MM.1S (cell line): ENCODE measurements around the gene PDE4A.

ENCODE experiments used
- DNase-seq: peaks from one replicate; pipeline ENCODE4 v3.0.0-alpha.2; 2015
- H2AFZ ChIP-seq: fragments of 300-600 bp; sonication (generic); 2 replicates; pipeline ENCODE4 v1.6.0; 2016; ENCODE audit warnings: antibody characterized with exemption, low read length
- H3F3A ChIP-seq: fragments of 300-600 bp; sonication (generic); 2 replicates; pipeline ENCODE4 v1.6.1; 2016; ENCODE audit warnings: mild to moderate bottlenecking, antibody characterized with exemption, low read length, moderate library complexity, mixed read lengths; ENCODE audit not compliant: insufficient read depth
- H3K27ac ChIP-seq: fragments of 300-600 bp; sonication (generic); 2 replicates; pipeline ENCODE4 v1.5.1; 2016; ENCODE audit warnings: mild to moderate bottlenecking, low read length
- H3K27me3 ChIP-seq: fragments of 300-600 bp; sonication (generic); replicated peaks from 2 replicates; pipeline ENCODE4 v1.6.0; 2016; ENCODE audit warnings: low read length; ENCODE audit not compliant: insufficient read depth
- H3K36me3 ChIP-seq: fragments of 300-600 bp; sonication (generic); replicated peaks from 2 replicates; pipeline ENCODE4 v1.6.1; 2016; ENCODE audit warnings: mild to moderate bottlenecking, low read length, mixed read lengths; ENCODE audit not compliant: insufficient read depth
- H3K4me1 ChIP-seq: fragments of 300-600 bp; sonication (generic); 2 replicates; pipeline ENCODE4 v1.6.1; 2016; ENCODE audit warnings: low read length, mixed read lengths
- H3K4me2 ChIP-seq: fragments of 300-600 bp; sonication (generic); 2 replicates; pipeline ENCODE4 v1.6.0; 2016; ENCODE audit warnings: low read depth, low read length
- H3K4me3 ChIP-seq: fragments of 300-600 bp; sonication (generic); 2 replicates; pipeline ENCODE4 v1.5.1; 2016; ENCODE audit warnings: low read length, mixed read lengths
- H3K79me2 ChIP-seq: fragments of 300-600 bp; sonication (generic); 2 replicates; pipeline ENCODE4 v1.6.1; 2016; ENCODE audit warnings: mixed run types, low read length, mixed read lengths
- H3K9ac ChIP-seq: fragments of 300-600 bp; sonication (generic); 2 replicates; pipeline ENCODE4 v1.6.1; 2016; ENCODE audit warnings: low read length, mixed read lengths
- H3K9me2 ChIP-seq: fragments of 300-600 bp; sonication (generic); replicated peaks from 2 replicates; pipeline ENCODE4 v1.6.1; 2016; ENCODE audit warnings: mild to moderate bottlenecking, low read length, mixed read lengths; ENCODE audit not compliant: insufficient read depth
- H3K9me3 ChIP-seq: fragments of 300-600 bp; sonication (generic); replicated peaks from 2 replicates; pipeline ENCODE4 v1.6.1; 2016; ENCODE audit warnings: mild to moderate bottlenecking, low read length, mixed read lengths; ENCODE audit not compliant: insufficient read depth
- H4K20me1 ChIP-seq: fragments of 300-600 bp; sonication (generic); 2 replicates; pipeline ENCODE4 v1.6.1; 2016; ENCODE audit warnings: mild to moderate bottlenecking, low read length, moderate library complexity, mixed read lengths; ENCODE audit not compliant: insufficient read depth
- CTCF ChIP-seq: fragments of 300-600 bp; sonication (generic); IDR thresholded peaks from 2 replicates; pipeline ENCODE4 v1.5.1; 2016; ENCODE audit warnings: antibody characterized with exemption, low read length, mixed read lengths
- EZH2 ChIP-seq: fragments of 300-600 bp; sonication (generic); optimal IDR thresholded peaks from 2 replicates; pipeline ENCODE3; 2017; ENCODE audit warnings: low read depth, mild to moderate bottlenecking, antibody characterized with exemption, low read length, mixed read lengths
- EZH2phosphoT487 ChIP-seq: fragments of 300-600 bp; sonication (generic); IDR thresholded peaks from 2 replicates; pipeline ENCODE4 v1.6.1; 2018; ENCODE audit warnings: antibody characterized with exemption, low read length

PDE4A gene

DNA sequence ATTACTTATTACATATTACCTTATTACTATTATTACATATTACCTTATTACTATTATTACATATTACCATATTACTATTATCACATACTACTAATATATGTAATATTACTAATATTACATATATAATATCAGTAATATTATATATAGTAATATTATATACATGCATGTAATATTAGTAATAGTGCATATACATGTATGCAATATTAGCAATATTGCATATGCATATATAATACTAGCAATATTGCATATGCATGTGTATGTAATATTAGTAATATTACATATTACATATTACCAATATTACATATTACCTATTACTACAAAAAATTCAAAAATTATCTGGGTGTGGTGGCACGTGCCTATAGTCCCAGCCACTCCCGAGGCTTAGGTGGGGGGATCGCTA, 22.4 kb downstream of the PDE4A start:
- Histone ChIP-seq H3K9me3 (no peaks in the 10 kb centered on the region), H3K36me3 (no peaks in the 10 kb centered on the region), H3K4me2 (no peak overlapping the region), H3F3A (no peaks in the 10 kb centered on the region), H3K27ac (no peak overlapping the region), H3K4me3 (no peak overlapping the region), H3K79me2 (no peaks in the 10 kb centered on the region), H3K9me2 (no peaks in the 10 kb centered on the region), H4K20me1 (no peaks in the 10 kb centered on the region), H2AFZ (no peak overlapping the region), H3K4me1 (no peaks in the 10 kb centered on the region), H3K9ac (no peak overlapping the region), H3K27me3 (no peaks in the 10 kb centered on the region)
- TF ChIP-seq CTCF (no peak), EZH2 (no peak)
- no peak for DNase-seq

- no peak for DNase-seq
- TF ChIP-seq CTCF (no peak), EZH2phosphoT487 (no peak), EZH2 (no peak)
- no peak overlapping the region for H3K4me3 ChIP-seq
- H4K20me1 ChIP-seq, result no peaks in the 10 kb centered on the region
- no peak overlapping the region for H2AFZ ChIP-seq
- H3K4me2 ChIP-seq, result no peak overlapping the region
- no peak overlapping the region for H3K9ac ChIP-seq
- H3K9me3 ChIP-seq, result no peaks in the 10 kb centered on the region
- no peaks in the 10 kb centered on the region for H3K36me3 ChIP-seq
- no peaks in the 10 kb centered on the region for H3K79me2 ChIP-seq
- no peaks in the 10 kb centered on the region for H3K27me3 ChIP-seq
- H3K4me1 ChIP-seq, result no peaks in the 10 kb centered on the region
- no peaks in the 10 kb centered on the region for H3F3A ChIP-seq
- H3K9me2 ChIP-seq, result no peaks in the 10 kb centered on the region
- no peak overlapping the region for H3K27ac ChIP-seq
Observed at GRCh38 chr19:10449037-10449436, 28.7 kb downstream of the PDE4A start.

- no peak overlapping the region for H3K9ac ChIP-seq
- no peak overlapping the region for H3K27ac ChIP-seq
- no peaks in the 10 kb centered on the region for H3F3A ChIP-seq
- no peaks in the 10 kb centered on the region for H3K79me2 ChIP-seq
- no peak for DNase-seq
- no peak overlapping the region for H2AFZ ChIP-seq
- no peaks in the 10 kb centered on the region for H4K20me1 ChIP-seq
- no peaks in the 10 kb centered on the region for H3K9me3 ChIP-seq
- TF ChIP-seq CTCF, result no peak
- TF ChIP-seq EZH2phosphoT487, result no peak
- no peak for TF ChIP-seq EZH2
- no peak overlapping the region for H3K4me3 ChIP-seq
- H3K27me3 ChIP-seq, result no peaks in the 10 kb centered on the region
- no peak overlapping the region for H3K4me2 ChIP-seq
- no peaks in the 10 kb centered on the region for H3K9me2 ChIP-seq
- no peaks in the 10 kb centered on the region for H3K4me1 ChIP-seq
- H3K36me3 ChIP-seq, result no peaks in the 10 kb centered on the region
Observed at GRCh38 chr19:10450191-10450852, 30.0 kb downstream of the PDE4A start.
